ENCODE results near the gene RMND5B. TPM values are rescaled to one million over a fixed set of nuclear protein-coding genes. Genes with fewer than 3 reads are reported as not detected.

Gene RMND5B
- polyA plus RNA-seq (2013, experiment 1 of 2), result 14.0 TPM
- polyA plus RNA-seq (2013, experiment 2 of 2), result 14.1 TPM

GRCh38 chr5:178130576-178131445, at the start of gene RMND5B:
Gene RMND5B, plus strand, starts transcription at chr5:178131014. Its CDS starts 7,106 bp downstream, at chr5:178138120.
- Histone ChIP-seq H3K4me2 (ENCODE audit: low read length, poor library complexity, severe bottlenecking) (peak within 1 kb of the TSS; percentile 97), H2BK5ac (ENCODE audit: low read depth, low read length, poor library complexity, severe bottlenecking) (peak within 1 kb of the TSS; percentile 74), H2AK5ac (ENCODE audit: low read length, severe bottlenecking) (no peak within 1 kb of the TSS), H3K18ac (ENCODE audit: low read depth in 1 of 2, low read length in 2 of 2) (peak within 1 kb of the TSS; percentile 70 to 84), H2BK120ac (ENCODE audit: low read depth, low read length) (peak within 1 kb of the TSS; percentile 83), H4K91ac (ENCODE audit: low read length) (peak within 1 kb of the TSS; percentile 76), H3K23ac (ENCODE audit: low read length in 2 of 2) (no peak within 1 kb of the TSS), H3K4me3 (ENCODE audit: insufficient read depth in 1 of 2, low read depth in 1 of 2, low read length in 2 of 2) (peak within 1 kb of the TSS; percentile 83 to 86), H3K79me1 (replicated peaks; ENCODE audit: low read length, poor library complexity, severe bottlenecking) (peaks cover 9% of the 10 kb centered on the region), H3K9ac (ENCODE audit: low read length) (peak within 1 kb of the TSS; percentile 89), H3K4ac (ENCODE audit: low read depth in 1 of 2, low read length in 2 of 2) (peak within 1 kb of the TSS; percentile 18 to 60), H4K8ac (ENCODE audit: low read length) (peak within 1 kb of the TSS; percentile 86), H2BK12ac (ENCODE audit: low read length in 2 of 2) (peak within 1 kb of the TSS in 1 of 2 experiments; percentile 6), H3K4me1 (ENCODE audit: control insufficient read depth, insufficient read depth, low read depth, low read length) (peaks cover 7% of the 10 kb centered on the region), H3K14ac (ENCODE audit: low read length in 2 of 2) (peak within 1 kb of the TSS; percentile 35 to 47), H2BK15ac (ENCODE audit: low read depth, poor library complexity, severe bottlenecking) (peak within 1 kb of the TSS; percentile 91), H3K27ac (ENCODE audit: low read length, poor library complexity, severe bottlenecking) (peak within 1 kb of the TSS; percentile 75), H3K9me3 (ENCODE audit: control insufficient read depth, low read length) (no peaks in the 10 kb centered on the region), H3K36me3 (ENCODE audit: control insufficient read depth in 1 of 2, insufficient read depth in 2 of 2, low read depth in 1 of 2, low read length in 2 of 2) (peaks cover 7 to 16% of the 10 kb centered on the region in 2 experiments), H3K27me3 (ENCODE audit: control insufficient read depth in 1 of 2, insufficient read depth in 1 of 2, low read length in 2 of 2) (no peaks in the 10 kb centered on the region), H2AFZ (ENCODE audit: low read depth, low read length) (peak within 1 kb of the TSS; percentile 91)
- under 1% methylated on average over 88 of the region's 102 CpGs for WGBS
- peak; percentile 83 for DNase-seq

GRCh38 chr5:178081571-178082243, 49.1 kb upstream of the RMND5B start:
- H3K14ac ChIP-seq (ENCODE audit: low read length in 2 of 2), result no peak overlapping the region
- H3K9me3 ChIP-seq (ENCODE audit: control insufficient read depth, low read length), result no peaks in the 10 kb centered on the region
- no peak overlapping the region for H3K4ac ChIP-seq (ENCODE audit: low read depth in 1 of 2, low read length in 2 of 2)
- WGBS, result 69% methylated on average over 12 of the region's 12 CpGs
- no peak overlapping the region for H3K4me3 ChIP-seq (ENCODE audit: insufficient read depth in 1 of 2, low read depth in 1 of 2, low read length in 2 of 2)
- no peak overlapping the region for H2AFZ ChIP-seq (ENCODE audit: low read depth, low read length)
- H3K23ac ChIP-seq (ENCODE audit: low read length in 2 of 2), result no peak overlapping the region
- no peak overlapping the region for H2BK5ac ChIP-seq (ENCODE audit: low read depth, low read length, poor library complexity, severe bottlenecking)
- no peak overlapping the region for H2BK12ac ChIP-seq (ENCODE audit: low read length in 2 of 2)
- H3K9ac ChIP-seq (ENCODE audit: low read length), result no peak overlapping the region
- H2BK15ac ChIP-seq (ENCODE audit: low read depth, poor library complexity, severe bottlenecking), result no peak overlapping the region
- no peaks in the 10 kb centered on the region for H3K79me1 ChIP-seq (replicated peaks; ENCODE audit: low read length, poor library complexity, severe bottlenecking)
- H3K4me2 ChIP-seq (ENCODE audit: low read length, poor library complexity, severe bottlenecking), result no peak overlapping the region
- no peak overlapping the region for H2BK120ac ChIP-seq (ENCODE audit: low read depth, low read length)
- H2AK5ac ChIP-seq (ENCODE audit: low read length, severe bottlenecking), result no peak overlapping the region
- DNase-seq, result no peak
- no peak overlapping the region for H4K91ac ChIP-seq (ENCODE audit: low read length)
- H3K4me1 ChIP-seq (ENCODE audit: control insufficient read depth, insufficient read depth, low read depth, low read length), result peaks cover 2% of the 10 kb centered on the region
- no peak overlapping the region for H4K8ac ChIP-seq (ENCODE audit: low read length)
- H3K18ac ChIP-seq (ENCODE audit: low read depth in 1 of 2, low read length in 2 of 2), result no peak overlapping the region
- H3K27me3 ChIP-seq (ENCODE audit: control insufficient read depth in 1 of 2, insufficient read depth in 1 of 2, low read length in 2 of 2), result peaks cover 12 to 65% of the 10 kb centered on the region in 2 experiments
- H3K27ac ChIP-seq (ENCODE audit: low read length, poor library complexity, severe bottlenecking), result no peak overlapping the region
- H3K36me3 ChIP-seq (ENCODE audit: control insufficient read depth in 1 of 2, insufficient read depth in 2 of 2, low read depth in 1 of 2, low read length in 2 of 2), result no peaks in the 10 kb centered on the region

GRCh38 chr5:178083922-178084321, 46.9 kb upstream of the RMND5B start:
- H3K27ac ChIP-seq (ENCODE audit: low read length, poor library complexity, severe bottlenecking), result no peak overlapping the region
- DNase-seq, result no peak
- H3K9me3 ChIP-seq (ENCODE audit: control insufficient read depth, low read length), result no peaks in the 10 kb centered on the region
- WGBS, result 87% methylated on average over 6 of the region's 6 CpGs
- no peak overlapping the region for H3K14ac ChIP-seq (ENCODE audit: low read length in 2 of 2)
- H3K79me1 ChIP-seq (replicated peaks; ENCODE audit: low read length, poor library complexity, severe bottlenecking), result no peaks in the 10 kb centered on the region
- no peak overlapping the region for H4K91ac ChIP-seq (ENCODE audit: low read length)
- peaks cover 2% of the 10 kb centered on the region for H3K4me1 ChIP-seq (ENCODE audit: control insufficient read depth, insufficient read depth, low read depth, low read length)
- H3K23ac ChIP-seq (ENCODE audit: low read length in 2 of 2), result no peak overlapping the region
- H2BK15ac ChIP-seq (ENCODE audit: low read depth, poor library complexity, severe bottlenecking), result no peak overlapping the region
- H3K27me3 ChIP-seq (ENCODE audit: control insufficient read depth in 1 of 2, insufficient read depth in 1 of 2, low read length in 2 of 2), result peaks cover 12 to 57% of the 10 kb centered on the region in 2 experiments
- no peak overlapping the region for H3K18ac ChIP-seq (ENCODE audit: low read depth in 1 of 2, low read length in 2 of 2)
- no peak overlapping the region for H3K9ac ChIP-seq (ENCODE audit: low read length)
- H2AK5ac ChIP-seq (ENCODE audit: low read length, severe bottlenecking), result no peak overlapping the region
- no peak overlapping the region for H3K4ac ChIP-seq (ENCODE audit: low read depth in 1 of 2, low read length in 2 of 2)
- H4K8ac ChIP-seq (ENCODE audit: low read length), result no peak overlapping the region
- no peaks in the 10 kb centered on the region for H3K36me3 ChIP-seq (ENCODE audit: control insufficient read depth in 1 of 2, insufficient read depth in 2 of 2, low read depth in 1 of 2, low read length in 2 of 2)
- no peak overlapping the region for H2BK12ac ChIP-seq (ENCODE audit: low read length in 2 of 2)
- H3K4me3 ChIP-seq (ENCODE audit: insufficient read depth in 1 of 2, low read depth in 1 of 2, low read length in 2 of 2), result no peak overlapping the region
- H2BK120ac ChIP-seq (ENCODE audit: low read depth, low read length), result no peak overlapping the region
- H2BK5ac ChIP-seq (ENCODE audit: low read depth, low read length, poor library complexity, severe bottlenecking), result no peak overlapping the region
- H3K4me2 ChIP-seq (ENCODE audit: low read length, poor library complexity, severe bottlenecking), result no peak overlapping the region
- no peak overlapping the region for H2AFZ ChIP-seq (ENCODE audit: low read depth, low read length)

- no peak overlapping the region for H2BK15ac ChIP-seq (ENCODE audit: low read depth, poor library complexity, severe bottlenecking)
- H3K23ac ChIP-seq (ENCODE audit: low read length in 2 of 2), result no peak overlapping the region
- no peak overlapping the region for H3K27ac ChIP-seq (ENCODE audit: low read length, poor library complexity, severe bottlenecking)
- no peak overlapping the region for H4K8ac ChIP-seq (ENCODE audit: low read length)
- no peaks in the 10 kb centered on the region for H3K9me3 ChIP-seq (ENCODE audit: control insufficient read depth, low read length)
- H2BK5ac ChIP-seq (ENCODE audit: low read depth, low read length, poor library complexity, severe bottlenecking), result no peak overlapping the region
- DNase-seq, result no peak
- peaks cover 2% of the 10 kb centered on the region for H3K4me1 ChIP-seq (ENCODE audit: control insufficient read depth, insufficient read depth, low read depth, low read length)
- no peak overlapping the region for H3K9ac ChIP-seq (ENCODE audit: low read length)
- no peak overlapping the region for H4K91ac ChIP-seq (ENCODE audit: low read length)
- H3K79me1 ChIP-seq (replicated peaks; ENCODE audit: low read length, poor library complexity, severe bottlenecking), result no peaks in the 10 kb centered on the region
- no peak overlapping the region for H2AK5ac ChIP-seq (ENCODE audit: low read length, severe bottlenecking)
- no peak overlapping the region for H3K4me3 ChIP-seq (ENCODE audit: insufficient read depth in 1 of 2, low read depth in 1 of 2, low read length in 2 of 2)
- no peak overlapping the region for H3K14ac ChIP-seq (ENCODE audit: low read length in 2 of 2)
- H2AFZ ChIP-seq (ENCODE audit: low read depth, low read length), result no peak overlapping the region
- peaks cover 12 to 51% of the 10 kb centered on the region in 2 experiments for H3K27me3 ChIP-seq (ENCODE audit: control insufficient read depth in 1 of 2, insufficient read depth in 1 of 2, low read length in 2 of 2)
- no peak overlapping the region for H3K4ac ChIP-seq (ENCODE audit: low read depth in 1 of 2, low read length in 2 of 2)
- 83% methylated on average over 1 of the region's 6 CpGs for WGBS
- no peak overlapping the region for H2BK120ac ChIP-seq (ENCODE audit: low read depth, low read length)
- no peaks in the 10 kb centered on the region for H3K36me3 ChIP-seq (ENCODE audit: control insufficient read depth in 1 of 2, insufficient read depth in 2 of 2, low read depth in 1 of 2, low read length in 2 of 2)
- H3K18ac ChIP-seq (ENCODE audit: low read depth in 1 of 2, low read length in 2 of 2), result no peak overlapping the region
- H3K4me2 ChIP-seq (ENCODE audit: low read length, poor library complexity, severe bottlenecking), result no peak overlapping the region
- H2BK12ac ChIP-seq (ENCODE audit: low read length in 2 of 2), result no peak overlapping the region
Measured at GRCh38 chr5:178085316-178085715, 45.5 kb upstream of the RMND5B start.

Data from mesenchymal stem cell (in vitro differentiated cells and primary cell).